ENCODE results near the gene HSPD1. TPM values are rescaled to one million over a fixed set of nuclear protein-coding genes. Genes with fewer than 3 reads are reported as not detected.
"Not testable (repeated sequence)": the region's sequence is repeated elsewhere in the genome, so short reads cannot be mapped to it uniquely, and the experiment has no call there.

Gene HSPD1
- polyA plus RNA-seq, 1 donor (not counting 4 experiments of a cell fraction or from before 2014, with no cell fraction given): 405 TPM

DNA sequence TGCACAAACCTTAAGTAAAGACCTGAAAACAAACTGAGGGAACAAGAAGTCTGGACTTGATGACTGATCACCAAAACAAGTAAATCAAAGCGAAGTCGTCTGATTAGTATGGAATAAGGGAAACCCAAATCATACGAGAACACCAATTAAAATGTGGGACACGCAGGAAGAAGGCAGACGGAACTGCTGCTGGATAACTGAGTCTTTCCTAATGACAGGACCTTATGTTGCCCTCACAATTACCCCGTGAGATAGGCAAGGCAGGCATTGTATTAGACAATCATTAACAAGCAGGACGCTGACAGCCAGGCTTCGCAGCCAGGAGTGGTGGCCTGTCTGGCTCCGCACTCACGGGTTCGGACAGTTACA, 46.9 kb downstream of the HSPD1 start:
- peak overlapping the region; percentile 80 for H3K4me2 ChIP-seq (ENCODE audit: control insufficient read depth, extremely low read depth, insufficient read depth, low read depth, low read length)
- FAIRE-seq (no peak), DNase-seq (ENCODE audit: low read depth, low spot score) (no peak)
- peak overlapping the region; percentile 84 to 97 (median 86) for H3K4me3 ChIP-seq (ENCODE audit: control insufficient read depth in 2 of 3, extremely low read depth in 1 of 3, insufficient read depth in 2 of 3, low read depth in 1 of 3, low read length in 3 of 3)
- peak overlapping the region; percentile 41 for H2AFZ ChIP-seq (ENCODE audit: control insufficient read depth, low read length)
- H3K9me1 ChIP-seq (ENCODE audit: control insufficient read depth, extremely low read depth, insufficient read depth, low read length): no peaks in the 10 kb centered on the region
- H3K79me2 ChIP-seq (ENCODE audit: control insufficient read depth, insufficient read depth, low read length): peaks cover 40% of the 10 kb centered on the region
- H3K27ac ChIP-seq (ENCODE audit: control insufficient read depth, insufficient read depth, low read length): peak overlapping the region; percentile 100
- peaks cover 1 to 6% of the 10 kb centered on the region in 2 experiments for H3K36me3 ChIP-seq (ENCODE audit: control insufficient read depth in 2 of 2, extremely low read depth in 1 of 2, insufficient read depth in 2 of 2, low read length in 2 of 2)
- H3K9ac ChIP-seq (ENCODE audit: control insufficient read depth, extremely low read depth, insufficient read depth, low read length): peak overlapping the region; percentile 100
- H3K9me3 ChIP-seq (ENCODE audit: control insufficient read depth, low read depth, low read length): no peaks in the 10 kb centered on the region
- peaks cover 6% of the 10 kb centered on the region for H4K20me1 ChIP-seq (ENCODE audit: control insufficient read depth, extremely low read depth, insufficient read depth, low read length)
- TF ChIP-seq, protein P1, sequence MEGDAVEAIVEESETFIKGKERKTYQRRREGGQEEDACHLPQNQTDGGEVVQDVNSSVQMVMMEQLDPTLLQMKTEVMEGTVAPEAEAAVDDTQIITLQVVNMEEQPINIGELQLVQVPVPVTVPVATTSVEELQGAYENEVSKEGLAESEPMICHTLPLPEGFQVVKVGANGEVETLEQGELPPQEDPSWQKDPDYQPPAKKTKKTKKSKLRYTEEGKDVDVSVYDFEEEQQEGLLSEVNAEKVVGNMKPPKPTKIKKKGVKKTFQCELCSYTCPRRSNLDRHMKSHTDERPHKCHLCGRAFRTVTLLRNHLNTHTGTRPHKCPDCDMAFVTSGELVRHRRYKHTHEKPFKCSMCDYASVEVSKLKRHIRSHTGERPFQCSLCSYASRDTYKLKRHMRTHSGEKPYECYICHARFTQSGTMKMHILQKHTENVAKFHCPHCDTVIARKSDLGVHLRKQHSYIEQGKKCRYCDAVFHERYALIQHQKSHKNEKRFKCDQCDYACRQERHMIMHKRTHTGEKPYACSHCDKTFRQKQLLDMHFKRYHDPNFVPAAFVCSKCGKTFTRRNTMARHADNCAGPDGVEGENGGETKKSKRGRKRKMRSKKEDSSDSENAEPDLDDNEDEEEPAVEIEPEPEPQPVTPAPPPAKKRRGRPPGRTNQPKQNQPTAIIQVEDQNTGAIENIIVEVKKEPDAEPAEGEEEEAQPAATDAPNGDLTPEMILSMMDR (optimal IDR thresholded peaks at IDR 0.05 in 1 of 3, IDR thresholded peaks at IDR 0.05 in 1 of 3, conservative IDR thresholded peaks at IDR 0.05 in 1 of 3; ENCODE audit: extremely low read depth in 1 of 3, insufficient read depth in 2 of 3, low read length in 3 of 3): no peak
- no peak for TF ChIP-seq EZH2 (IDR thresholded peaks at IDR 0.05; ENCODE audit: low read length)
- H3K4me1 ChIP-seq (ENCODE audit: control insufficient read depth, extremely low read depth, insufficient read depth, low read length): peaks cover 9% of the 10 kb centered on the region
- H3K27me3 ChIP-seq (ENCODE audit: control insufficient read depth, extremely low read depth, insufficient read depth, low read length): no peaks in the 10 kb centered on the region
- dilution Hi-C loops (cut with MboI; ENCODE audit: extremely low pct_ligation_motif_present, low sequenced_read_pairs): no loop called here

DNA sequence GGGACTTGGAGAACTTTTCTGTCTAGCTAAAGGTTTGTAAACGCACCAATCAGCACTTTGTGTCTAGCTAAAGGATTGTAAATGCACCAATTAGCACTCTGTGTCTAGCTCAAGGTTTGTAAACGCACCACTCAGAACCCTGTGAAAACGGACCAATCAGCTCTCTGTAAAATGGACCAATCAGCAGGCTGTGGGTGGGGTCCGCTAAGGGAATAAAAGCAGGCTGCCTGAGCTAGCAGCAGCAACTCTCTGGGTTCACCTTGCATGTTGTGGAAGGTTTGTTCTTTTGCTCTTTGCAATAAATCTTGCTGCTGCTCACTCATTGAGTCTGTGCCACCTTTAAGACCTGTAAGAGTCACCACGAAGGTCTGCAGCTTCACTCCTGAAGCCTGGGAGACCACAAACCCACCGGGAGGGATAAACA, 48.7 kb downstream of the HSPD1 start:
- DNase-seq (ENCODE audit: low read depth, low spot score): not testable (repeated sequence)

DNA sequence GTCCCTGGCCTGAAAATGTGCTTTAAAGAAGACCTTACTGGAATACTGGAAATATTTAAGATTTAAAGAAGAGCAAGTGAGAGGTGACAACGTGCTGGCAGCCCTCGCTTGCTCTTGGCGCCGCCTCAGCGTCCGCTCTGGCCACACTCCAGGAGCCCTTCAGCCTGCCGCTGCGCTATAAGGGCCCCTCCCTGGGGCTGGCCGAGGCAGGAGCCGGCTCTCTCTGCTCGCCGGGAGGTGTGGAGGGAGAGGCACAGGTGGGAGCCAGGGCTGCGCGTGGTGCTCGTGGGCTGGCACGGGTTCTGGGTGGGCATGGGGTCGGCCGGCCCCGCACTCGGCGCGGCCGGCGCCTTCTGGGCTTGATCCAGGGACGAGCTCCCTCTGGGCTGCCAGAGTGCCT, 49.2 kb downstream of the HSPD1 start:
- Histone ChIP-seq H3K27ac (ENCODE audit: control insufficient read depth, insufficient read depth, low read length) (no peak overlapping the region), H3K4me3 (ENCODE audit: control insufficient read depth in 2 of 3, extremely low read depth in 1 of 3, insufficient read depth in 2 of 3, low read depth in 1 of 3, low read length in 3 of 3) (no peak overlapping the region), H3K9me3 (ENCODE audit: control insufficient read depth, low read depth, low read length) (no peaks in the 10 kb centered on the region), H3K4me2 (ENCODE audit: control insufficient read depth, extremely low read depth, insufficient read depth, low read depth, low read length) (no peak overlapping the region), H4K20me1 (ENCODE audit: control insufficient read depth, extremely low read depth, insufficient read depth, low read length) (peaks cover 4% of the 10 kb centered on the region), H3K9me1 (ENCODE audit: control insufficient read depth, extremely low read depth, insufficient read depth, low read length) (no peaks in the 10 kb centered on the region), H3K79me2 (ENCODE audit: control insufficient read depth, insufficient read depth, low read length) (peaks cover 17% of the 10 kb centered on the region), H3K4me1 (ENCODE audit: control insufficient read depth, extremely low read depth, insufficient read depth, low read length) (peaks cover 9% of the 10 kb centered on the region), H3K27me3 (ENCODE audit: control insufficient read depth, extremely low read depth, insufficient read depth, low read length) (no peaks in the 10 kb centered on the region), H3K9ac (ENCODE audit: control insufficient read depth, extremely low read depth, insufficient read depth, low read length) (no peak overlapping the region), H3K36me3 (ENCODE audit: control insufficient read depth in 2 of 2, extremely low read depth in 1 of 2, insufficient read depth in 2 of 2, low read length in 2 of 2) (peaks cover 0 to under 1% of the 10 kb centered on the region in 2 experiments), H2AFZ (ENCODE audit: control insufficient read depth, low read length) (no peak overlapping the region)
- FAIRE-seq (no peak), DNase-seq (ENCODE audit: low read depth, low spot score) (no peak)
- dilution Hi-C loops (cut with MboI; ENCODE audit: extremely low pct_ligation_motif_present, low sequenced_read_pairs): no loop called here
- TF ChIP-seq, protein P1 (optimal IDR thresholded peaks at IDR 0.05 in 1 of 3, IDR thresholded peaks at IDR 0.05 in 1 of 3, conservative IDR thresholded peaks at IDR 0.05 in 1 of 3; ENCODE audit: extremely low read depth in 1 of 3, insufficient read depth in 2 of 3, low read length in 3 of 3): no peak
- no peak for TF ChIP-seq EZH2 (IDR thresholded peaks at IDR 0.05; ENCODE audit: low read length)

More for the DNA sequence above, 48.7 kb downstream of the HSPD1 start:
- H3K9ac ChIP-seq (ENCODE audit: control insufficient read depth, extremely low read depth, insufficient read depth, low read length); H3K4me3 ChIP-seq (ENCODE audit: control insufficient read depth in 2 of 3, extremely low read depth in 1 of 3, insufficient read depth in 2 of 3, low read depth in 1 of 3, low read length in 3 of 3); H4K20me1 ChIP-seq (ENCODE audit: control insufficient read depth, extremely low read depth, insufficient read depth, low read length); H3K9me3 ChIP-seq (ENCODE audit: control insufficient read depth, low read depth, low read length); dilution Hi-C loops (cut with MboI; ENCODE audit: extremely low pct_ligation_motif_present, low sequenced_read_pairs); H2AFZ ChIP-seq (ENCODE audit: control insufficient read depth, low read length); H3K27ac ChIP-seq (ENCODE audit: control insufficient read depth, insufficient read depth, low read length); H3K36me3 ChIP-seq (ENCODE audit: control insufficient read depth in 2 of 2, extremely low read depth in 1 of 2, insufficient read depth in 2 of 2, low read length in 2 of 2); H3K27me3 ChIP-seq (ENCODE audit: control insufficient read depth, extremely low read depth, insufficient read depth, low read length); H3K4me2 ChIP-seq (ENCODE audit: control insufficient read depth, extremely low read depth, insufficient read depth, low read depth, low read length); FAIRE-seq; H3K4me1 ChIP-seq (ENCODE audit: control insufficient read depth, extremely low read depth, insufficient read depth, low read length); H3K9me1 ChIP-seq (ENCODE audit: control insufficient read depth, extremely low read depth, insufficient read depth, low read length): not testable (repeated sequence)
- H3K79me2 ChIP-seq (ENCODE audit: control insufficient read depth, insufficient read depth, low read length): peaks cover 22% of the 10 kb centered on the region
